MM.1S (cell line): ENCODE measurements around the gene GRIN3A.

Source experiments
- CTCF ChIP-seq: fragments of 300-600 bp; sonication (generic); IDR thresholded peaks from 2 replicates; pipeline ENCODE4 v1.5.1; 2016; ENCODE audit warnings: antibody characterized with exemption, low read length, mixed read lengths
- EZH2phosphoT487 ChIP-seq: fragments of 300-600 bp; sonication (generic); IDR thresholded peaks from 2 replicates; pipeline ENCODE4 v1.6.1; 2018; ENCODE audit warnings: antibody characterized with exemption, low read length

GRCh38 chr9:101601904-101602765, 136.3 kb downstream of the GRIN3A start:
- TF ChIP-seq CTCF, result peak; percentile 64
- TF ChIP-seq EZH2phosphoT487, result no peak
